Right hindlimb (tissue), 1 donor: ENCODE data around the gene PROZ.
"Not testable (repeated sequence)": the region's sequence is repeated elsewhere in the genome, so short reads cannot be mapped to it uniquely, and the experiment has no call there.

Experiments
- DNase-seq: peaks from one replicate; pipeline ENCODE4 v3.0.0-alpha.2; 2018

PROZ gene

GRCh38 chr13:113158946-113159345, 498 bp downstream of the PROZ start:
- no peak for DNase-seq

DNA sequence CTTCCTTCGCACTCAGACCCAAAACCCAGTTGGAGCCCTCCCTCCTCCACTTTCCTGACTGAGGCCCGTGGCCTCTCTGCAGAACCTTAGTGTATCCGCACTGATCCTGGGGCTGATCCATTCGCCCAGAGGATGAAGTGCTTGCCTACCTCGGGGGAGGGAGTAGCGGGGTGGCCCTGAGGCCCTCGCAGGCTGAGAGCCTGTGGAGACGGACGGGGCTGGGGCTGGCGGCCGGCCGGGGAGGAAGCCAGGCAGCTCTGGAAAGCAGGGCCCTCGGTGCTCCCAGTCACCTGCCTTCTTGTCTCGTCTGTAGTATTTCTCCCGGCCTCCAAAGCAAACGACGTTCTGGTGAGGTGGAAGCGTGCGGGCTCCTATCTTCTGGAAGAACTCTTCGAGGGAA, 1.3 kb downstream of the PROZ start:
- DNase-seq: no peak

GRCh38 chr13:113160983-113161382, 2.5 kb downstream of the PROZ start:
- no peak for DNase-seq

DNA sequence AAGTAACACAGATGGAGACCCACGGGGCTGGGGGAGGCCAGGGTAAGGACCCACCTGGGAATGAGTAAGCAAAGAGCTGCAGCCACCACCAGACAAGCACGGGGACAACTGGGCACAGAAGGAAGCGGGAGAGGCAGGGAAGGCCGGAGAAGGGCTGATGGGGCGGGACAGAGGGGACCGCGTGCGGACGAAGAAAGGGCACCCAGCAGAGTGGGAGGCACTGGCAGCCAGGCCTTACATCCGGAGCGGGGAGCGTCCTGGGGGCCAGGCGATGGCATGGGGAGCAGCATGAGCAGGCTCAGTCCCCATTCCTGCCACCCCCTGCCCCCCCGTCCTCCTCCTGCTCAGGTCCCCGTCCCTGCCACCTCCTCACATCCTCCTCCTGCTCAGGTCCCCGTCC, 3.0 kb downstream of the PROZ start:
- no peak for DNase-seq

DNA sequence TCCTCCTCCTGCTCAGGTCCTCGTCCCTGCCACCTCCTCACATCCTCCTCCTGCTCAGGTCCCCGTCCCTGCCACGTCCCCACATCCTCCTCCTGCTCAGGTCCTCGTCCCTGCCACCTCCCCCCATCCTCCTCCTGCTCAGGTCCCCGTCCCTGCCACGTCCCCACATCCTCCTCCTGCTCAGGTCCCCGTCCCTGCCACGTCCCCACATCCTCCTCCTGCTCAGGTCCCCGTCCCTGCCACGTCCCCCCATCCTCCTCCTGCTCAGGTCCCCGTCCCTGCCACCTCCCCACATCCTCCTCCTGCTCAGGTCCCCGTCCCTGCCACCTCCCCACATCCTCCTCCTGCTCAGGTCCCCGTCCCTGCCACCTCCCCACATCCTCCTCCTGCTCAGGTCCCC, 3.5 kb downstream of the PROZ start:
- not testable (repeated sequence) for DNase-seq

DNA sequence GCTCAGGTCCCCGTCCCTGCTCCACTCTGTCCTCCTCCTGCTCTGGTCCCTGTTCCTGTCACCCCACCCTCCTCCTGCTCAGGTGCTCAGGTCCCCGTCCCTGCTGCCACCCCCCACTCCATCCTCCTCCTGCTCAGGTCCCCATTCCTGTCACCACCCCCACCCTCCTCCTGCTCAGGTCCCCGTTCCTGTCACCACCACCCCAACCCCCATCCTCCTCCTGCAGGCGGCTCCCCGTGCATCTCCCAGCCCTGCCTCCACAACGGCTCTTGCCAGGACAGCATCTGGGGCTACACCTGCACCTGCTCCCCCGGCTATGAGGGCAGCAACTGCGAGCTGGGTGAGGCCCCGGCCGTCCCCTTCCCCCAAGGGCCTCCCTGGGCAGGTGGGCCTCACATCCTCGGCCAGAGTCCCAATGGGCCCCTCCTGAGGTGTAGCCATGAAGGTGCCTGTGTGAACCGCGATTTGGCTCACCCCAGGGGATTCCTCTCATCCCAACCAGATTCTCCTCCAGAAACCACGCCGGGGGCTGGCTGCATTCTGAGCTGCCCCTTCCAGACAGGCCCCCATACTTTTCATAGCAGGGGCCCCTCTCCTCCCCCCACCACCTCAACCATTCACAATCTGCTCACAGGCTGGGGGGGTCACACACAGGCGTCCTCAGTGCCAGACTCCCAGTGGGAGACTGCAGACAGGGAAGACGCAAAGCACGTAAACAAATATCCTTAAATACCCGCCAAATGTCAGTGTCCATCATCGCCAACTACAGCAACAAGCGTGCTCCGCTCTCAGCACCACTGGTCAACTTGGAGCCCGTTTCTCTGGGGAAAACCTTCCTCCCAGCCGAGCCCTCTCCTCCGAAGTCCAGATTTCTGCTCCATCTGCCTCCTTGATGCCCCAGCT, 4.6 kb downstream of the PROZ start:
- no peak for DNase-seq

DNA sequence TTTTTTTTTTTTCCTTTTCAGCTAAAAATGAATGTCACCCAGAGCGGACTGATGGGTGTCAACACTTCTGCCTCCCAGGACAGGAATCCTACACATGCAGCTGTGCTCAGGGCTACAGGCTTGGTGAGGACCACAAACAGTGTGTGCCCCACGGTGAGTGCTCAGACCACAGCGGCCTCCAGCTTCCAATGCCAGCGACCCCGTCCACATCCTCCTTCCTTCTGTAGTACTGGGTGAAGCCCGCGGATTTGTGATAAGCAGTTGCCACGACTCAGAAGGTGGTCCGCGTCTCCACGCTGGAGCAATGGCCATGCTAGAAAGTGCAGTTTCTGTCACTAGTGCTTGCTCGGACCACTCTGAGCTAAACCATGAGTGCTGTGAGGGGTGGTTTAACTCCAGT, 6.0 kb downstream of the PROZ start:
- no peak for DNase-seq

- DNase-seq: no peak
Observed at GRCh38 chr13:113166266-113166665, 7.8 kb downstream of the PROZ start.

- no peak for DNase-seq
Observed at GRCh38 chr13:113166681-113167080, 8.2 kb downstream of the PROZ start.

GRCh38 chr13:113167155-113167554, 8.7 kb downstream of the PROZ start:
- no peak for DNase-seq

GRCh38 chr13:113167575-113167974, 9.1 kb downstream of the PROZ start:
- no peak for DNase-seq

- no peak for DNase-seq
Observed at GRCh38 chr13:113168211-113168610, 9.8 kb downstream of the PROZ start.

DNA sequence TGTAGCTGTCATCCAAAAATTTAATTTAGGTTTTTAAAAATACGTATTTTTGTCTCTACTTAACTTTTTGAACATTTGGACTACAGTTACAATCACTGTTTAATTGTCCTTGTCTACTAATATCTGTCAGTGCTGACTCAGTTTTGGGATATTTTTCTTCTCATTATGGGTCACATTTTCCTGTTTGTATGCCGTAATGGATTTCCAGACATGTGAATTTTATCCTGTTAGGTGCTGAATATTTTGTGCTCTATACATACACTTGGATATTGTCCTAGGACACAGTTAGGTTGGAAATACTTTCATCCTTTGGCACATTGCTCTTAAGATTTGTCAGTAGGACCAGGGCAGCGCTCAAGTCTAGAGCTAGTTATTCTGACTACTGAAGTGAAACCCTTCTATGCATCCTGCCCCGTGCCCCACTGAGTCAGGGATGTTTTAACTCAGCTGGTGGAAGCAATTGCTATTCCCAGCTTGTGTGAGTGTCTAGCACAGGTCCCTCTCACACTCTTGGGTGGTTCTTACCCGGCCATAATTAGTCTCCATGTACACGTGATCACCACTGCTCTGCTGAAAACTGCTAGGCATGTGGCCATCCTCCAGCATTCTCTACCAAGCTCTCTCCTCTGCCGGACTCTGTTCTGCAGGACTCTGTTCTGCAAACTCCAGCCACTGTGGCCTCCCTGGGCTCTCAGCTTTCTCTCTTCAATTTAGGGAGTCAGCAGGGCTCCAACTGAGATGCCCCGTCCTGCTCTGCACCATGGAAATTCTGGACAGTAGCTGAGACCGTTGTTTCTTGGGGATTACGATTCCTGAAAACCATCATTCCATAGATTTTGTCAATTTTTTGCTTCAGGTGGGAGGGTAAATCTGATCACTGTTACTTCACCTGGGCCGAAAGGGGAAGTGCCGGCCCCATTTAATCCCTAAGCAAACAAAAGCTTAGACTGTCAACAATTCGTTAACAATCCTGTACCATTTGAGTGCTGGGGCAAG, 11.1 kb downstream of the PROZ start:
- DNase-seq: no peak

DNA sequence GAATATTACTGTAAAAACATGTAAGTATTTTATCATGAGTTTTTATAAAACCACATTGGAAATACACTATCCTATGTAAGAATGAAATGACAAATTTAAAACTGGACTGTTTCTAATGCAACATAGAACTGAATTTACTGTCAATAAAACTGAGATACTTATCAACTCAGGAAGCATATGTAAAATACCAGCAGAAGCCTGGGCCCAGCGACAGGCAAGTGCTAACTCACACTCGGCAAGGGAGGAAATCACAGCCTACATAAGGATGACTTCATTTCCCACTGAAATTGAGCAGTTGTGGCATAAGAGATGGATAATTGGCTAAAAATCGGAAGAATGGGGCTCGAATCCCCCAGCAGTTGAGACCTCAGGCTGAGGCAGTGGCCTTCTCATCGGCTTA, 12.1 kb downstream of the PROZ start:
- no peak for DNase-seq

GRCh38 chr13:113171250-113172125, 13.0 kb downstream of the PROZ start:
- DNase-seq: no peak

- DNase-seq: no peak
Observed at GRCh38 chr13:113172419-113172926, 14.0 kb downstream of the PROZ start.

DNA sequence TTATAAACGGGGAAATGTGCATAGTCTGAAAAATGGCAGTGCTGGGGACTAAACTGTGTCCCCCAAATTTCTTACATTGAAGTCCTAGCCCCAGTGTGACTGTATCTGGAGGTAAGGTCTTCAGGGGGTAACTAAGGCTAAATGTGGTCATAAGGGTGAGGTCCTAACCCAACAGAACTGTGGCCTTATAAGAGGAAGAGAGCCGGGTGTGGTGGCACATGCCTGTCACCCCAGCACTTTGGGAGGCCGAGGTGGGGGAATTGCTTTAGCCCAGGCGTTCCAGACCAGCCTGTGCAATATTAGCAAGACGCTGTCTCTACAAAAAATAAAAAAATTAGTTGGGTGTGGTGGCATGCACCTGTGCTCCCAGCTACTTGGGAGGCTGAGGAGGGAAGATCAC, 17.8 kb downstream of the PROZ start:
- DNase-seq: no peak

- no peak for DNase-seq
Observed at GRCh38 chr13:113176822-113177221, 18.4 kb downstream of the PROZ start.

DNA sequence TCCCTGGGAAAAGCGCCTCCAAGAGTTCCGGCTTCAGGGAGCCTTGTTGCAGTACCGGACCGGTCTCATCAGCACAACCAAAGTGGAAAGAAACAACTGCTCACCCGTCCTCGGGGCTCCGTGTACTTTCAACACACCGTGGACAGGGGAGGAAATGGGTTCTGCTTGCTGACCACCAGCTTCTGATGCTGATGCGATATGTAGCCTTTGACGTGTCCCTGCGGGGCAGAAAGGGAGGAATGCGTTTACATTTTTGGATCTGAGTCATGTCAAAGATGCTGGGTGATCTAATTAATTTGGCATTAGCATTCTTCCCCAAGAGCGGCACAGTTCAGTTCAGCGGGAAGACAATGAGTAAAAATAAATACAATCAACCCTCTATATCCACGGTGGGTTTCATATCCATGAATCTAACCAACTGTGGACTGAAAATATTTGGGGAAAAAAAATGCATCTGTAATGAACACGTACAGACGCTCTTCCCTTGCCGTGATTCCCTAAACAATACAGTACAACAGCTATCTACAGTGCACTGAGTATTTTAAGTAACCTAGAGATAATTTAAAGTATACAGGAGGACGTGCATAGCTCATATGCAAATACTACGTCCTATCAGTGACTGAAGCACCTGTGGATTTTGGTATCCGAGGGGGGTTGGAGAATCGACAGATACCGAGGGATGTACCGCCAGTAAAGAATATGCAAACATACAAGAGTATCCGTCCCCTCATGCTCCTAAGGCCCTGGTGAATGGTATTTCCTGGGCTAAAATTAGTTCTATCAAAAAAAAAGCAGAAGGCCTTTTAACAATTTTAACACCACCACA, 19.8 kb downstream of the PROZ start:
- no peak for DNase-seq

GRCh38 chr13:113178896-113179167, 20.4 kb downstream of the PROZ start:
- no peak for DNase-seq

- no peak for DNase-seq
Observed at GRCh38 chr13:113179374-113180230, 21.2 kb downstream of the PROZ start.
